ENCODE data around the gene GPHB5.
A peak's percentile ranks its signal among the peaks of the same experiment; 100 is the strongest.
"Not testable (repeated sequence)": the region's sequence is repeated elsewhere in the genome, so short reads cannot be mapped to it uniquely, and the experiment has no call there.

GPHB5 gene

GRCh38 chr14:63295231-63295685 lies 23.5 kb downstream of the GPHB5 start:
- no peak for DNase-seq (ENCODE audit: low read depth, low spot score)

- DNase-seq (ENCODE audit: low read depth, low spot score), result no peak
Observed at GRCh38 chr14:63292805-63293204, 25.9 kb downstream of the GPHB5 start.

- DNase-seq (ENCODE audit: low read depth, low spot score), result no peak
Observed at GRCh38 chr14:63290741-63291430, 27.8 kb downstream of the GPHB5 start.

- no peak for DNase-seq (ENCODE audit: low read depth, low spot score)
Observed at GRCh38 chr14:63288853-63289252, 29.9 kb downstream of the GPHB5 start.

- DNase-seq (ENCODE audit: low read depth, low spot score), result no peak
Observed at GRCh38 chr14:63287666-63288483, 30.9 kb downstream of the GPHB5 start.

DNA sequence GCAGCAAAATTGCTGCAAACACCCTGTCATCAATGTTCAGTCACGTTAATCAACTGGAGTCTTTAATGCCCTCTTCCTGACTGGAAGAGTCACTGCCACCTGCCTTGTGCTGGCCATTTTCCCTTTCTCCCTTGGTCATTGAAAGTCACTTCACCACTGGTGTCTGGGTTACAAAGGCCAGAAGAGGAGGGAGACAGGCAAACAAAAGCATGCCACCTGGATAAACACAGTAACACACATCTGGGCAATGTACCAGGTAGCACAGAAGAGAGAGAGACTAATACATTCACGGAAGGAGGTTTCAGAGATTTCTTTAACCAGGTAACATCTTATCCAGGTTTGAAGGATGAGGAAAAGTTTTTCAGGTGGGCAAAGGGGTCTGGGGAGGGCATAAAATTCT lies 32.7 kb downstream of the GPHB5 start:
- DNase-seq (ENCODE audit: low read depth, low spot score), result no peak

DNA sequence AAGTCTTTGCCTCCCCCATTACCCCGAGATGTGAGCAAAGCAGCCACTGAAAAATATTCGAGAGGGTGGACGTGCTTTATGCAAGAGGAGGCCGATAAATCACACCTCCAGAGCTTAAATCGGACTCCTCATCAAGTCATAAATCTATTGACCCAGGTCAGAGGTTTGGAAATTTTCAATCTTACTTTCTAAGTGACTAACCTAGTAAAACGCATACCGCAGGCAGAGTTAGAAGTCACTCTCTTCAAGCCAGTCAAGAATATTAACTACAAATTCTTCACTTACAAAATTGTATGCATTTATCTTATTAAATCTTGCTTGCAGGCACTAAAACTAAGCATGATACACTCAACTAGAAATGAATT lies 34.9 kb downstream of the GPHB5 start:
- DNase-seq (ENCODE audit: low read depth, low spot score), result no peak

- DNase-seq (ENCODE audit: low read depth, low spot score), result peak; percentile 17
Observed at GRCh38 chr14:63282997-63283883, 35.5 kb downstream of the GPHB5 start.

DNA sequence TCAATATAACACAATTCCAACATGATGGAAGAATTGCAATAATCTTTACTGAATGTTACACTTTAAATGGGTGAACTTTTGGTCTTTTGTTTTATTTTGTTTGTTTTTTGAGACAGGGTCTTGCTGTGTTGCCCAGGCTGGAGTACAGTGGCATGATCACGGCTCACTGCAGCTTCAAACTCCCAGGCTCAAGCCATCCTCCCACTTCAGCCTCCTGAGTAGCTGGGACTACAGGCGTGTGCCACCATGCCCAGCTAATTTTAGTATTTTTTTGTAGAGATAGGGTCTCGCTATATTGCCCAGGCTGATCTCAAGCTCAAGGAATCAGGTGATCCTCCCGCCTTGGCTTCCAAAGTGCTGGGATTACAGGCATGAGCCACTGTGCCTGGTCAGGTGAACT lies 38.8 kb downstream of the GPHB5 start:
- not testable (repeated sequence) for DNase-seq (ENCODE audit: low read depth, low spot score)

GRCh38 chr14:63277591-63278183 lies 41.0 kb downstream of the GPHB5 start:
- no peak for DNase-seq (ENCODE audit: low read depth, low spot score)

GRCh38 chr14:63276492-63277342 lies 42.0 kb downstream of the GPHB5 start:
- DNase-seq (ENCODE audit: low read depth, low spot score), result peak; percentile 32

DNA sequence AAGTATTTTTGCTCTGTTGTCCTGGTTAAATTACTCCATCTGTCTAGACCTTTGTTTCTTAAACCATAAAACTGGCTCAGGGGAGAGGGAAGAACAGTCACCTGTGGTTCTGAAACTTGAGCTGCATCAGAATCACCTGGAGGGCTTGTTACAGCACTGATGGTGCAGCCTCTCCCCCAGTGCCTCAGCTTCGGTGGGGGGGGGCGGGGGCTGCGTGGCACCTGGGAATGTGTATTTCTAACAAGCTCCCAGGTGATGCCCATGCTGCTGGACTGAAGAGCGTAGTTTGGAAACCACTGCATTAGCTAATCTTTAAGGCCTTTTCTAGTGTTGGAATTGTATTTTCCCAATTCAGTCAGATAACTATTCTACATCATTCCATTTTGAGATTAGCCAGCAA lies 42.7 kb downstream of the GPHB5 start:
- DNase-seq (ENCODE audit: low read depth, low spot score), result no peak

DNA sequence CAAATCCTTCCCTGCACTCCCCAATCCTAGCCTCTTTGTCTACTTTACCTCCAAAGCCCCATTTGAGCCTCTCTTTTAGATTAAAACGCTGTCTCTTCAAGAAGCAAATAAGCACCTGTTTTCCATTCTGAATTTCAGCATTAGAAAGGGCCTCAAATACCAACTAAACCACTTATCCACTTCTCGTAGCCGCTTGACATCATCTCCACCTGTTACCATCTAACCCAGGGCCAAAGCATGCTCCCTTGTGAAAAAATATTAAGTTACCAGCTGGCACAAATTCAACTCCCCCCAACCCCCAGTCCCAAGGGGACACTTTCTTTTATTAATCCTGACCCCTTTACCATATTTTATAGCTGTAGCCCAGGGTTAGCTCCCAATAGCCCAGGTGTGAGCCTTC lies 43.1 kb downstream of the GPHB5 start:
- DNase-seq (ENCODE audit: low read depth, low spot score), result no peak

DNA sequence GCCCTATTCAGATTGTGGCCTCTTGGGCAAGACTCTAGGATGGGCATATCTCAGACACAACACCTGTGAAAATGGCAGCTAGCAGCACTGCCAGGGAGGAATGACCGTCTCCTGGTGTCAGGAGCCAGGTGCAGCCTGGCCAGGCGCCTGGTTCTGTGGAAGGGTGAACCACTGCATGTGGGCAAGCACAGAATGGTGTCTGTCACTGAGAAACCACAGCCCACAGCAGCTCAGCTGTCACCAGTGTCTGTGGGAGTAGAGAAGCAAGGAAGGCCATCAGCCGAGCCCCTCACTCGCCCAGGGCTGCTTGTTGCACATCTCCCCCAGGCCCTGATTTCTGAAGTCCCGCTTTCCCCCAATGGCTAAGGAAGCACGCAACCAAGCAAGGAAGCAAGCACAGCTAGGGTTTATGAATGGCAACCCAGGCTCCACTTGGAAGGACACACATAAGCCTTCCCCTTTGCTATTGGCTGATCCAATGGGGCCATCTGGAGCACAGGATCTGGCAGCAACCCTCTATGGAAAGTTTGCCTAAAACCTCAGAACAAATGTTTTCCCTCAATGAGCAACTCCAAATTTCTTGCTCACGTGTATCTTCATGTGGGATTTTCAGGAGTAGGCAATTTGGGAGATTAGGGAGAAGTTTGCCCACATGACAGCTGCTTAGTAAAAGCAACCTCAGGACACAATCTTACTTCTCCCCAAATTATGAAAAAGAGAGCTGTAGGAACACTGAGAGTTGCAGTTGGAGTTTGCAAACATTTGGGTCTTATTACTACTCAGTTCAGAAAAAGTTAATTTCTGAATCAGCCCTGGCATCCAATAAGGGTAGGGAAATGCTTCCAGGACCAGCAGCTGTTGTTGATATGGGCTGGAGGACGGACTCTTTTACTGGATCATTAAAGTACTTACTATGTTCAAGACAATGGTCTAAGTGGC lies 44.7 kb downstream of the GPHB5 start:
- no peak for DNase-seq (ENCODE audit: low read depth, low spot score)

GRCh38 chr14:63273129-63273528 lies 45.6 kb downstream of the GPHB5 start:
- no peak for DNase-seq (ENCODE audit: low read depth, low spot score)

DNA sequence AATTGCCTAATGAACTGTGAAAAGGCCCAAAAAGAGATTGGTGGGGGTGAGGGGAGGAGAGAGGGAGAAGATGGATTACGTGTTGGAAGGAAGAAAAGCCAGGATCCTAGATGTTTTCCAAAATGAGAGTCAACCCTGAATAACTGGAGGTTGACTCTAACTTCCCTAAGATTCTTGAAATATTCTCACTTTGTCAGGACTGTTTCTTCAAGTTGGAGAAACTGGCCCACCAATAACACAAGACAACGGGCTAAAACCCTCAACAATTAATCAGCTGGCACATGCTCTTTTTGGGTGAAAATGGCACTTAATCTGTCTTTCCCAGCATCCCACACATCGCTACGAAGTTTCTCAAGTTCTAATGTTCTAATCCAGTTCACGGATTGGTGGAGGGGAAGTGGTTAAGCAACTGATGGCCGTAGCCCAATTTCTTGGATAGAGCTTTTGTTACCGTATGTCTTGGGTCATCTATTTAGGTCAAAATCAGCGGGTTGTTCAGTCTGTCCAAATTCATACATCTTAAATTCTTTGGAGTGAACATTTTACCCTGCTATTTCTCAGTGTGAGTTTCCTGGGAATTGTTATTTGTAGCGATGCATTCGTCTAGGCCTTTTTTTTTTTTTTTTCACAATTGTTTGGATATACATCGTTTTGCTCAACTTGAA lies 49.0 kb downstream of the GPHB5 start:
- no peak for DNase-seq (ENCODE audit: low read depth, low spot score)

GRCh38 chr14:63268771-63269170 lies 50.0 kb downstream of the GPHB5 start:
- no peak for DNase-seq (ENCODE audit: low read depth, low spot score)

DNA sequence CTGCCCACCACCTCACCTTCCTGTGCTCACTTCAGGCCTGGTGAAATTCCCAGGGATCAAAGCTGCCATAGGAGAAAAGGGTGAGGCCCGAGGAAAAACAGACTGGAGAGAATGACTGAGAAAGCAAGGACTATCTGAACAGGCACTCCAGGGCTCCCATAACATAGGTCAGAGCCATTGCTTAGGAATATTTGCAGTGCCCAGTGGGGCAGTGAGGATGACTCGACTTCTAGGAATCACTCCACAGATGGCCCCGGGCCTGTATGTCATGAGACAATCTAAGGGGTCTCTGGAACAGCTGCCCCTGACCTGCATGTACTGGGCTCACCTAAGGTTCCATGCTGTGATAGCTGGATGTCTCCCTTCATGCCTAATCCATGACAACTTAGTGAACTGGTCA lies 51.6 kb downstream of the GPHB5 start:
- no peak for DNase-seq (ENCODE audit: low read depth, low spot score)

DNA sequence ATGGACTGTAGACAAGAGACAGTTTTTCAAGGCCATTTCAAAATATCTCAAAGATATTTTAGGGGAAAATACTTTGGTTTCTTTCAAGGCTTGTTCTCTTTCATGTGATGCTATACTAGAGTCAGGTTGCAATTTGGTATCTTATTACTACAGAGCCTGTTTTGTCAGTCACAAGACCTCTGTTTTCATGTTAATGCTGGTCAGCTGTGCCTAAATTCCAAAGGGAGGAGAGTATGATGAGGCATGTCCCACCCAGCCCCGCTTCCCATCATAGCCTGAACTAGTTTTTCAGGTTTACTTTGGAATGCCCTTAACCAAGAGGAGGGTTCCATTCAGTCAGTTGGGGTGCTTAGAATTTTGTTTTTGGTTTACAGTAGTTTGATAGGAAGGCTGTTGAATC lies 52.6 kb downstream of the GPHB5 start:
- peak; percentile 84 for DNase-seq (ENCODE audit: low read depth, low spot score)
